IMR-90 (cell line): ENCODE results near the gene CMTM1. TPM values are rescaled to one million over a fixed set of nuclear protein-coding genes. Genes with fewer than 3 reads are reported as not detected.

Source experiments
- ATAC-seq: fragments of 200-7000 bp; cut with Tn5 transposase; 2 replicates; pipeline ENCODE4 v1.9.1; 2020; ENCODE audit warnings: low read depth, mild to moderate bottlenecking, moderate library complexity
- BruUV-seq: library from RNA; stranded (reverse); fragments of 400-500 nt; replicated peaks from 2 replicates; lab custom pipeline; 2021; lab: Mats Ljungman, UMichigan
- CTCF ChIA-PET: fragments of 300-600 bp; formaldehyde crosslinking; extraction: SDS; loops from one replicate; lab custom pipeline; 2021; ENCODE audit warnings: antibody characterized with exemption; lab: Yijun Ruan, JAX
- POLR2A ChIA-PET: fragments of 300-600 bp; sonication (Branson Sonifier 250); formaldehyde crosslinking; loops from one replicate; lab custom pipeline; 2022; ENCODE audit warnings: antibody characterized with exemption; ENCODE audit not compliant: unreplicated experiment; lab: Charles Lee
- DNase-seq: peaks from one replicate; pipeline ENCODE4 v3.0.0; 2013
- H2AFZ ChIP-seq: replicated peaks from 2 replicates; pipeline ENCODE3; 2013; ENCODE audit warnings: low read length, mild to moderate bottlenecking; ENCODE audit not compliant: poor library complexity
- H2AK5ac ChIP-seq: 2 replicates; pipeline ENCODE4 v1.6.1; 2013; ENCODE audit warnings: low read depth, low read length, inconsistent platforms
- H2AK9ac ChIP-seq: replicated peaks from 2 replicates; pipeline ENCODE3; 2013; ENCODE audit warnings: mild to moderate bottlenecking, low read depth, low read length, moderate library complexity; ENCODE audit not compliant: poor library complexity
- H2BK120ac ChIP-seq: 2 replicates; pipeline ENCODE4 v1.6.1; 2013; ENCODE audit warnings: low read depth, low read length, inconsistent platforms
- H2BK15ac ChIP-seq: 3 replicates; pipeline ENCODE4 v1.6.1; 2013; ENCODE audit warnings: low read depth, low read length, inconsistent platforms
- H2BK20ac ChIP-seq: 2 replicates; pipeline ENCODE4 v1.6.1; 2013; ENCODE audit warnings: low read depth, mild to moderate bottlenecking, inconsistent platforms, low read length, moderate library complexity
- H2BK5ac ChIP-seq: 2 replicates; pipeline ENCODE4 v1.6.1; 2013; ENCODE audit warnings: mild to moderate bottlenecking, low read depth, low read length, inconsistent platforms; ENCODE audit not compliant: poor library complexity, severe bottlenecking
- H3K14ac ChIP-seq: replicated peaks from 2 replicates; pipeline ENCODE4 v1.6.1; 2013; ENCODE audit warnings: low read depth, low read length, inconsistent platforms
- H3K18ac ChIP-seq: 2 replicates; pipeline ENCODE4 v1.6.1; 2013; ENCODE audit warnings: low read depth, low read length, control low read depth
- H3K23ac ChIP-seq: 2 replicates; pipeline ENCODE4 v1.6.1; 2013; ENCODE audit warnings: low read depth, low read length, inconsistent platforms
- H3K27ac ChIP-seq: 2 replicates; pipeline ENCODE4 v1.5.1; 2013; ENCODE audit warnings: mild to moderate bottlenecking, control low read depth, low read length; ENCODE audit not compliant: insufficient read depth
- H3K27me3 ChIP-seq: 2 replicates; pipeline ENCODE4 v1.6.1; 2013; ENCODE audit warnings: low read length; ENCODE audit not compliant: control insufficient read depth, insufficient read depth
- H3K36me3 ChIP-seq: 2 replicates; pipeline ENCODE4 v1.6.1; 2013; ENCODE audit warnings: low read length, mixed read lengths; ENCODE audit not compliant: control insufficient read depth, insufficient read depth
- H3K4ac ChIP-seq: 2 replicates; pipeline ENCODE4 v1.6.1; 2013; ENCODE audit warnings: low read depth, low read length, inconsistent platforms
- H3K4me1 ChIP-seq: 2 replicates; pipeline ENCODE4 v1.6.1; 2013; ENCODE audit warnings: low read length, mixed read lengths; ENCODE audit not compliant: control insufficient read depth, insufficient read depth
- H3K4me2 ChIP-seq: 2 replicates; pipeline ENCODE4 v1.6.1; 2013; ENCODE audit warnings: low read depth, mild to moderate bottlenecking, control low read depth, low read length, moderate library complexity
- H3K4me3 ChIP-seq: 2 replicates; pipeline ENCODE4 v1.5.1; 2013; ENCODE audit warnings: low read depth, mild to moderate bottlenecking, control low read depth, low read length, moderate library complexity; ENCODE audit not compliant: insufficient read depth
- H3K56ac ChIP-seq: 2 replicates; pipeline ENCODE4 v1.6.1; 2013; ENCODE audit warnings: low read length, inconsistent platforms; ENCODE audit not compliant: insufficient read depth; ENCODE audit errors: extremely low read depth
- H3K79me1 ChIP-seq, 2 experiments: 2 replicates each; pipeline ENCODE4 v1.6.1; 2013; ENCODE audit warnings: low read length in 2 of 2, inconsistent platforms in 1 of 2, low read depth in 1 of 2
- H3K9ac ChIP-seq: 2 replicates; pipeline ENCODE4 v1.6.1; 2013; ENCODE audit warnings: low read depth, low read length, control low read depth
- H3K9me1 ChIP-seq: 2 replicates; pipeline ENCODE4 v1.6.1; 2013; ENCODE audit warnings: low read length, inconsistent platforms; ENCODE audit not compliant: insufficient read depth
- H3K9me3 ChIP-seq: 2 replicates; pipeline ENCODE4 v1.6.1; 2013; ENCODE audit warnings: low read length; ENCODE audit not compliant: control insufficient read depth, insufficient read depth
- H4K20me1 ChIP-seq: 2 replicates; pipeline ENCODE4 v1.6.1; 2013; ENCODE audit warnings: low read length, inconsistent platforms; ENCODE audit not compliant: insufficient read depth
- H4K5ac ChIP-seq: 2 replicates; pipeline ENCODE4 v1.6.1; 2013; ENCODE audit warnings: mild to moderate bottlenecking, low read depth, low read length, control low read depth
- H4K8ac ChIP-seq, 2 experiments: 2 replicates each; pipeline ENCODE4 v1.6.1; 2013; ENCODE audit warnings: low read depth in 2 of 2, low read length in 2 of 2, control low read depth in 1 of 2, inconsistent platforms in 1 of 2
- H4K91ac ChIP-seq: 2 replicates; pipeline ENCODE4 v1.6.1; 2013; ENCODE audit warnings: low read depth, low read length, inconsistent platforms; ENCODE audit not compliant: insufficient read depth
- CEBPB ChIP-seq: IDR thresholded peaks from 2 replicates; pipeline ENCODE4 v1.6.1; 2012; ENCODE audit warnings: low read depth, low read length, improper control_type of control experiment
- CHD1 ChIP-seq: IDR thresholded peaks from 2 replicates; pipeline ENCODE4 v1.6.1; 2012; ENCODE audit warnings: low read depth, low read length, improper control_type of control experiment
- CTCF ChIP-seq: conservative IDR thresholded peaks from 2 replicates; pipeline ENCODE4 v1.5.1; 2012; ENCODE audit warnings: mild to moderate bottlenecking, low read depth, low read length, improper control_type of control experiment
- FOS ChIP-seq: fragments of 150-350 bp; IDR thresholded peaks from 2 replicates; pipeline ENCODE4 v1.6.1; 2016; ENCODE audit warnings: low read depth, low read length
- MAFK ChIP-seq: IDR thresholded peaks from 2 replicates; pipeline ENCODE4 v1.6.1; 2012; ENCODE audit warnings: low read depth, low read length, improper control_type of control experiment
- MXI1 ChIP-seq: IDR thresholded peaks from 2 replicates; pipeline ENCODE4 v1.6.1; 2012; ENCODE audit warnings: low read depth, mild to moderate bottlenecking, low read length, moderate library complexity, borderline replicate concordance
- NFE2L2 ChIP-seq: fragments of 150-350 bp; IDR thresholded peaks from 2 replicates; pipeline ENCODE4 v1.6.1; 2016; ENCODE audit warnings: low read depth, mild to moderate bottlenecking, low read length
- POLR2A ChIP-seq: IDR thresholded peaks from 2 replicates; pipeline ENCODE4 v1.6.1; 2012; ENCODE audit warnings: mild to moderate bottlenecking, low read depth, low read length
- RAD21 ChIP-seq: IDR thresholded peaks from 2 replicates; pipeline ENCODE4 v1.6.1; 2012; ENCODE audit warnings: low read length, improper control_type of control experiment
- RCOR1 ChIP-seq: IDR thresholded peaks from 2 replicates; pipeline ENCODE4 v1.6.1; 2012; ENCODE audit warnings: mild to moderate bottlenecking, low read length, improper control_type of control experiment; ENCODE audit not compliant: insufficient replicate concordance
- RFX5 ChIP-seq: IDR thresholded peaks from 2 replicates; pipeline ENCODE4 v1.8.0; 2012; ENCODE audit warnings: low read depth, mild to moderate bottlenecking, low read length, moderate library complexity
- SMC3 ChIP-seq: fragments of 150-350 bp; IDR thresholded peaks from 2 replicates; pipeline ENCODE4 v1.6.1; 2016; ENCODE audit warnings: low read depth, mild to moderate bottlenecking, antibody characterized with exemption, low read length, moderate library complexity
- WGBS, 2 experiments: methylation state at CpG; one replicate each; pipeline versions ENCODE4 v1.1.5 to v1.1.7; 2013; ENCODE audit warnings: missing lambda C conversion rate in 2 of 2; ENCODE audit not compliant: insufficient read length in 1 of 2; ENCODE audit errors: extremely low coverage in 2 of 2; 5-methylcytosine and 5-hydroxymethylcytosine counted together
- dilution Hi-C: fragments of 300-500 bp; cut with HindIII; formaldehyde crosslinking; loops from one replicate; pipeline ENCODE4 v1.14.3; 2018; ENCODE audit warnings: low sequenced_read_pairs; ENCODE audit not compliant: unreplicated experiment
- in situ Hi-C: fragments of 300-500 bp; cut with MboI; formaldehyde crosslinking; loops from 3 replicates; pipeline ENCODE4 v1.14.3; 2019; ENCODE audit warnings: low sequenced_read_pairs, inconsistent platforms, mixed read lengths
- intact Hi-C: fragments of 100-400 bp; cut with micrococcal nuclease; formaldehyde crosslinking; loops from 2 replicates; pipeline ENCODE4 v1.10.0; 2022
- polyA plus RNA-seq, 3 experiments: library from polyadenylated mRNA; depleted of rRNA; stranded (reverse); fragments of >200 nt; gene quantifications; 2 replicates each; pipeline ENCODE4 v1.2.3, GENCODE V29; 2012; ENCODE audit warnings: low replicate concordance in 1 of 3
- total RNA-seq: library from RNA; depleted of rRNA; stranded (reverse); fragments of >200 nt; gene quantifications from 2 replicates; pipeline ENCODE4 v1.2.3, GENCODE V29; 2012

The CMTM1 gene
- total and polyA plus RNA-seq, 2 of the 4 experiments (the other 2 are of a cell fraction) = 0.54 to 2.1 TPM

DNA sequence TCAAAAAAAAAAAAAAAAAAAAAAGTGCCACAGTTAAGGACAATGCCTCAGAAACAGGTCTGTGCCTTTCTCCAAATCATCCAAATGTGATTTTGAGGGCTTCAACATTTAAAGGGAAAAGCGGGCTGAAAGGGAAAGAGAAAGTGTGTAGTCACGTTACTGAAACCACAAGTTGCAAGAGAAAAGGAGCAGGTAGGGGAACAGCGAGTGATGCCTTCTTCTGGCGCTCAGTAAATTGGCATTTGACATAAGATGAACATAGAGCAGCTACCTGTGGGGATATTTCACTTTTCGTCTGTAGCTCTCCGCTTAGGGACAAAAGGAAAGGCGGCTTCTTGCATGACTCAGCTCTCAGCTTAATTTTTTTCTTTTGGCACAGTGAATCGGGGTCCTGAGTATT is 24.1 kb downstream of the CMTM1 start:
- H3K23ac ChIP-seq = no peak overlapping the region
- no peak overlapping the region for H2AK9ac ChIP-seq
- in situ Hi-C loops = no loop called here
- peaks cover 8% of the 10 kb centered on the region for H3K9me3 ChIP-seq
- peaks cover 32% of the 10 kb centered on the region for H3K27me3 ChIP-seq
- no peak overlapping the region for H3K18ac ChIP-seq
- DNase-seq (no peak), ATAC-seq (no peak)
- no peak overlapping the region for H2BK5ac ChIP-seq
- H3K9me1 ChIP-seq = no peaks in the 10 kb centered on the region
- no TSS peak for BruUV-seq
- H3K56ac ChIP-seq = no peak overlapping the region
- no peaks in the 10 kb centered on the region for H3K4me1 ChIP-seq
- dilution Hi-C loops = no loop called here
- no peak overlapping the region for H2BK20ac ChIP-seq
- no peak overlapping the region for H2BK15ac ChIP-seq
- WGBS, 2 experiments = 100% methylated on average over 4 of the region's 8 CpGs; no CpG with 5 or more reads in 1 of the 2 experiments
- no peak for TF ChIP-seq CEBPB
- no peak for TF ChIP-seq NFE2L2
- no peak for TF ChIP-seq RFX5
- TF ChIP-seq MAFK = no peak
- no peak for TF ChIP-seq CHD1
- no peak for TF ChIP-seq RCOR1
- TF ChIP-seq RAD21 = no peak
- no peak for TF ChIP-seq FOS
- TF ChIP-seq MXI1 = no peak
- no peak for TF ChIP-seq SMC3
- TF ChIP-seq POLR2A = no peak
- TF ChIP-seq CTCF = no peak
- intact Hi-C loops = no loop called here
- H3K79me1 ChIP-seq = no peaks in the 10 kb centered on the region
- no peak overlapping the region for H3K4ac ChIP-seq
- H4K8ac ChIP-seq = no peak overlapping the region
- no peak overlapping the region for H3K9ac ChIP-seq
- ChIA-PET CTCF (interaction anchor here (0.9 kb wide), 1 partner anchor 9 kb away, joined by 3 read pairs; no protein-coding TSS in a partner anchor), POLR2A (interaction anchor here (0.5 kb wide), 1 partner anchor 26 kb away, joined by 5 read pairs; no protein-coding TSS in a partner anchor)
- H4K20me1 ChIP-seq = no peaks in the 10 kb centered on the region
- no peak overlapping the region for H3K4me3 ChIP-seq
- H3K4me2 ChIP-seq = no peak overlapping the region
- no peak overlapping the region for H3K27ac ChIP-seq
- no peaks in the 10 kb centered on the region for H3K36me3 ChIP-seq
- H4K91ac ChIP-seq = no peak overlapping the region
- no peak overlapping the region for H2AFZ ChIP-seq
- no peak overlapping the region for H2AK5ac ChIP-seq
- H3K14ac ChIP-seq = no peak overlapping the region
- no peak overlapping the region for H4K5ac ChIP-seq
- no peak overlapping the region for H2BK120ac ChIP-seq
